BLaER1 treated with 17β-estradiol and CSF1 and Interleukin-3, amounts not matched to agents 10 nM and 100 nM (cell line): ENCODE data around the gene SERINC2.

Experiments used
- H3K27ac ChIP-seq, 11 experiments: shearing (Covaris generic); formaldehyde crosslinking; 2 replicates each; pipeline ENCODE4 v1.8.1; 2022
- H3K27me3 ChIP-seq, 11 experiments: shearing (Covaris generic); formaldehyde crosslinking; 2 replicates each; pipeline ENCODE4 v1.8.1; 2022
- H3K36me3 ChIP-seq, 11 experiments: shearing (Covaris generic); formaldehyde crosslinking; 2 replicates each; pipeline ENCODE4 v1.8.1; 2022
- H3K4me1 ChIP-seq, 10 experiments: shearing (Covaris generic); formaldehyde crosslinking; 2 replicates each; pipeline ENCODE4 v1.8.1; 2022
- H3K4me2 ChIP-seq, 11 experiments: shearing (Covaris generic); formaldehyde crosslinking; 2 replicates each; pipeline ENCODE4 v1.8.1; 2022
- H3K4me3 ChIP-seq, 10 experiments: shearing (Covaris generic); formaldehyde crosslinking; 2 replicates each; pipeline ENCODE4 v1.8.1; 2022
- H3K9ac ChIP-seq, 11 experiments: shearing (Covaris generic); formaldehyde crosslinking; 2 replicates each; pipeline ENCODE4 v1.8.1; 2022
- H3K9me3 ChIP-seq, 11 experiments: shearing (Covaris generic); formaldehyde crosslinking; replicated peaks in 1 of 11; 2 replicates each; pipeline ENCODE4 v1.8.1; 2022
- H4K20me1 ChIP-seq, 11 experiments: shearing (Covaris generic); formaldehyde crosslinking; 2 replicates each; pipeline ENCODE4 v1.8.1; 2022
- Cebpa-rat ChIP-seq, 11 experiments: shearing (Covaris generic); IDR thresholded peaks; 2 replicates each; pipeline ENCODE4 v1.8.1; 2022

SERINC2 gene

GRCh38 chr1:31372751-31373055, 40.3 kb upstream of the SERINC2 start:
- Histone ChIP-seq H3K36me3 (peaks cover 0 to 12% (median 5%) of the 10 kb centered on the region in 11 experiments; a peak in 9 of 22 replicates), H3K4me3 (peak overlapping the region; percentile 42 to 67 (median 56)), H3K27me3 (peaks cover 0 to 10% (median 0%) of the 10 kb centered on the region in 11 experiments; a peak in 4 of 22 replicates), H3K9ac (peak overlapping the region; percentile 45 to 74 (median 67)), H3K9me3 (no peaks in the 10 kb centered on the region), H3K27ac (peak overlapping the region in 8 of 11 experiments; percentile 37 to 54 (median 44); a peak in 9 of 22 replicates), H4K20me1 (peaks cover 0 to 18% (median 0%) of the 10 kb centered on the region in 11 experiments; a peak in 2 of 22 replicates), H3K4me1 (peaks cover 18 to 44% (median 22%) of the 10 kb centered on the region in 10 experiments), H3K4me2 (peak overlapping the region; percentile 85 to 100 (median 97))
- no peak for TF ChIP-seq Cebpa-rat (IDR thresholded peaks at IDR 0.05)

- Histone ChIP-seq H3K27me3 (peaks cover 0 to 10% (median 0%) of the 10 kb centered on the region in 11 experiments; a peak in 4 of 22 replicates), H4K20me1 (peaks cover 0 to 18% (median 0%) of the 10 kb centered on the region in 11 experiments; a peak in 2 of 22 replicates), H3K9me3 (no peaks in the 10 kb centered on the region), H3K4me2 (peak within 1 kb of the TSS; percentile 85 to 100 (median 97)), H3K4me3 (peak within 1 kb of the TSS; percentile 42 to 67 (median 56)), H3K36me3 (peaks cover 0 to 6% (median 0%) of the 10 kb centered on the region in 11 experiments; a peak in 4 of 22 replicates), H3K27ac (peak within 1 kb of the TSS in 9 of 11 experiments; percentile 3 to 54 (median 43); a peak in 14 of 22 replicates), H3K9ac (peak within 1 kb of the TSS; percentile 45 to 74 (median 67)), H3K4me1 (peaks cover 18 to 38% (median 22%) of the 10 kb centered on the region in 10 experiments)
- TF ChIP-seq Cebpa-rat (IDR thresholded peaks at IDR 0.05): no peak
Measured at GRCh38 chr1:31373056-31373896, 39.7 kb upstream of the SERINC2 start, which contains the start of gene FABP3. Gene FABP3 (minus strand): TSS chr1:31373076. CDS start chr1:31373014, 62 bp downstream.

- H3K4me2 ChIP-seq: peak overlapping the region; percentile 85 to 100 (median 97)
Measured at GRCh38 chr1:31373897-31374486, 39.0 kb upstream of the SERINC2 start.

GRCh38 chr1:31374511-31375196, 38.4 kb upstream of the SERINC2 start:
- Histone ChIP-seq H4K20me1 (peaks cover 0 to 18% (median 0%) of the 10 kb centered on the region in 11 experiments; a peak in 2 of 22 replicates), H3K9ac (no peak overlapping the region), H3K4me2 (peak overlapping the region in 1 of 11 experiments; percentile 97; a peak in 1 of 22 replicates), H3K4me3 (no peak overlapping the region), H3K9me3 (no peaks in the 10 kb centered on the region), H3K27ac (no peak overlapping the region), H3K4me1 (peaks cover 18 to 34% (median 22%) of the 10 kb centered on the region in 10 experiments), H3K27me3 (peaks cover 0 to 10% (median 0%) of the 10 kb centered on the region in 11 experiments; a peak in 4 of 22 replicates), H3K36me3 (no peaks in the 10 kb centered on the region)
- no peak for TF ChIP-seq Cebpa-rat (IDR thresholded peaks at IDR 0.05)

More at GRCh38 chr1:31373897-31374486, 39.0 kb upstream of the SERINC2 start:
- Histone ChIP-seq H3K9ac (peak overlapping the region in 1 of 11 experiments; percentile 69; a peak in 1 of 22 replicates), H4K20me1 (peaks cover 0 to 18% (median 0%) of the 10 kb centered on the region in 11 experiments; a peak in 2 of 22 replicates), H3K9me3 (no peaks in the 10 kb centered on the region), H3K4me1 (peaks cover 18 to 34% (median 22%) of the 10 kb centered on the region in 10 experiments), H3K4me3 (peak overlapping the region in 2 of 10 experiments; percentile 59 to 67; a peak in 1 of 20 replicates), H3K27me3 (peaks cover 0 to 10% (median 0%) of the 10 kb centered on the region in 11 experiments; a peak in 4 of 22 replicates), H3K27ac (no peak overlapping the region), H3K36me3 (no peaks in the 10 kb centered on the region)
- no peak for TF ChIP-seq Cebpa-rat (IDR thresholded peaks at IDR 0.05)

GRCh38 chr1:31376375-31377134, 36.5 kb upstream of the SERINC2 start:
- no peak for TF ChIP-seq Cebpa-rat (IDR thresholded peaks at IDR 0.05)
- H3K4me3 ChIP-seq: no peak overlapping the region

GRCh38 chr1:31377364-31377863, 35.6 kb upstream of the SERINC2 start:
- no peak for TF ChIP-seq Cebpa-rat (IDR thresholded peaks at IDR 0.05)
- H4K20me1 ChIP-seq: peaks cover 0 to 7% (median 0%) of the 10 kb centered on the region in 11 experiments; a peak in 1 of 22 replicates
- H3K27me3 ChIP-seq: peaks cover 0 to 9% (median 0%) of the 10 kb centered on the region in 11 experiments; a peak in 4 of 22 replicates
- H3K36me3 ChIP-seq: no peaks in the 10 kb centered on the region
- H3K27ac ChIP-seq: no peak overlapping the region
- H3K4me1 ChIP-seq: peaks cover 10 to 17% (median 14%) of the 10 kb centered on the region in 10 experiments
- H3K4me3 ChIP-seq: no peak overlapping the region
- no peak overlapping the region for H3K4me2 ChIP-seq
- H3K9ac ChIP-seq: no peak overlapping the region
- no peaks in the 10 kb centered on the region for H3K9me3 ChIP-seq

More at GRCh38 chr1:31376375-31377134, 36.5 kb upstream of the SERINC2 start:
- no peak overlapping the region for H3K4me2 ChIP-seq
- no peak overlapping the region for H3K27ac ChIP-seq
- H3K9me3 ChIP-seq: no peaks in the 10 kb centered on the region
- H3K36me3 ChIP-seq: no peaks in the 10 kb centered on the region
- H4K20me1 ChIP-seq: peaks cover 0 to 11% (median 0%) of the 10 kb centered on the region in 11 experiments; a peak in 2 of 22 replicates
- H3K27me3 ChIP-seq: peaks cover 0 to 10% (median 0%) of the 10 kb centered on the region in 11 experiments; a peak in 4 of 22 replicates
- H3K9ac ChIP-seq: no peak overlapping the region
- H3K4me1 ChIP-seq: peaks cover 18 to 24% (median 21%) of the 10 kb centered on the region in 10 experiments

- no peaks in the 10 kb centered on the region for H3K9me3 ChIP-seq
- H3K27me3 ChIP-seq: peaks cover 0 to 3% (median 0%) of the 10 kb centered on the region in 11 experiments; a peak in 4 of 22 replicates
- peaks cover 5 to 11% (median 9%) of the 10 kb centered on the region in 10 experiments for H3K4me1 ChIP-seq
- no peak overlapping the region for H3K4me2 ChIP-seq
- no peak overlapping the region for H3K27ac ChIP-seq
- H3K4me3 ChIP-seq: no peak overlapping the region
- no peak overlapping the region for H3K9ac ChIP-seq
- H3K36me3 ChIP-seq: no peaks in the 10 kb centered on the region
- peaks cover 0 to 2% (median 0%) of the 10 kb centered on the region in 11 experiments; a peak in 1 of 22 replicates for H4K20me1 ChIP-seq
- TF ChIP-seq Cebpa-rat (IDR thresholded peaks at IDR 0.05): no peak
Measured at GRCh38 chr1:31378001-31378400, 35.0 kb upstream of the SERINC2 start.
